AG09319 (cell line): ENCODE data around the gene TFB1M.

ENCODE experiments used
- DNase-seq: peaks from one replicate; pipeline ENCODE4 v3.0.0-alpha.2; 2010; ENCODE audit warnings: low read depth; ENCODE audit errors: extremely low read depth
- CTCF ChIP-seq: IDR thresholded peaks from 2 replicates; pipeline ENCODE4 v1.5.1; 2011; ENCODE audit warnings: low read depth, mild to moderate bottlenecking, inconsistent platforms, low read length, moderate library complexity

Gene TFB1M

GRCh38 chr6:155245193-155245592 lies 69.1 kb downstream of the TFB1M start:
- no peak for DNase-seq

GRCh38 chr6:155244434-155244833 lies 69.8 kb downstream of the TFB1M start:
- no peak for DNase-seq
- TF ChIP-seq CTCF, result no peak

More at GRCh38 chr6:155245193-155245592, 69.1 kb downstream of the TFB1M start:
- TF ChIP-seq CTCF, result no peak

- no peak for TF ChIP-seq CTCF
- DNase-seq, result no peak
These were observed 72.3 kb downstream of the TFB1M start for GRCh38 chr6:155241966-155242365.

GRCh38 chr6:155240905-155241600 lies 73.2 kb downstream of the TFB1M start:
- no peak for DNase-seq
- TF ChIP-seq CTCF, result no peak

GRCh38 chr6:155237613-155238012 lies 76.7 kb downstream of the TFB1M start:
- no peak for TF ChIP-seq CTCF
- DNase-seq, result no peak

- no peak for TF ChIP-seq CTCF
- DNase-seq, result no peak
These were observed 79.2 kb downstream of the TFB1M start for GRCh38 chr6:155235087-155235486.

GRCh38 chr6:155234687-155235086 lies 79.6 kb downstream of the TFB1M start:
- no peak for DNase-seq
- TF ChIP-seq CTCF, result no peak
